Neutrophil (primary cell): Measurements from ENCODE around the gene ELN.

Experiments used
- H3K27ac ChIP-seq: fragments of 200-600 bp; sonication (generic); 2 replicates; pipeline ENCODE4 v1.5.1; 2016; ENCODE audit warnings: mild to moderate bottlenecking, moderate library complexity
- H3K27me3 ChIP-seq: fragments of 200-600 bp; sonication (generic); 2 replicates; pipeline ENCODE4 v1.6.0; 2016; ENCODE audit warnings: mild to moderate bottlenecking
- H3K36me3 ChIP-seq: fragments of 200-600 bp; sonication (generic); 2 replicates; pipeline ENCODE4 v1.5.1; 2017
- H3K4me1 ChIP-seq, 2 experiments: fragments of 200-600 bp in 1 of 2; sonication (generic) in 1 of 2; 1 replicate in 1 of 2; 2 replicates in 1 of 2; pipeline versions ENCODE4 v1.5.1 to v1.6.1; 2013 to 2016; ENCODE audit warnings: low read depth in 1 of 2, low read length in 1 of 2, mild to moderate bottlenecking in 1 of 2, moderate library complexity in 1 of 2; ENCODE audit not compliant: control insufficient read depth in 1 of 2, insufficient read depth in 1 of 2
- H3K4me3 ChIP-seq, 2 experiments: fragments of 200-600 bp in 1 of 2; sonication (generic) in 1 of 2; 1 replicate in 1 of 2; 2 replicates in 1 of 2; pipeline ENCODE4 v1.5.1; 2013 to 2016; ENCODE audit warnings: low read depth in 1 of 2, low read length in 1 of 2, mild to moderate bottlenecking in 1 of 2, moderate library complexity in 1 of 2
- H3K9me3 ChIP-seq: fragments of 200-600 bp; sonication (generic); 2 replicates; pipeline ENCODE4 v1.5.1; 2016
- TF ChIP-seq, protein P1 (sequence below): fragments of 200-600 bp; sonication (generic); IDR thresholded peaks from 2 replicates; pipeline ENCODE4 v1.5.1; 2016; ENCODE audit warnings: antibody characterized with exemption

Gene ELN

DNA sequence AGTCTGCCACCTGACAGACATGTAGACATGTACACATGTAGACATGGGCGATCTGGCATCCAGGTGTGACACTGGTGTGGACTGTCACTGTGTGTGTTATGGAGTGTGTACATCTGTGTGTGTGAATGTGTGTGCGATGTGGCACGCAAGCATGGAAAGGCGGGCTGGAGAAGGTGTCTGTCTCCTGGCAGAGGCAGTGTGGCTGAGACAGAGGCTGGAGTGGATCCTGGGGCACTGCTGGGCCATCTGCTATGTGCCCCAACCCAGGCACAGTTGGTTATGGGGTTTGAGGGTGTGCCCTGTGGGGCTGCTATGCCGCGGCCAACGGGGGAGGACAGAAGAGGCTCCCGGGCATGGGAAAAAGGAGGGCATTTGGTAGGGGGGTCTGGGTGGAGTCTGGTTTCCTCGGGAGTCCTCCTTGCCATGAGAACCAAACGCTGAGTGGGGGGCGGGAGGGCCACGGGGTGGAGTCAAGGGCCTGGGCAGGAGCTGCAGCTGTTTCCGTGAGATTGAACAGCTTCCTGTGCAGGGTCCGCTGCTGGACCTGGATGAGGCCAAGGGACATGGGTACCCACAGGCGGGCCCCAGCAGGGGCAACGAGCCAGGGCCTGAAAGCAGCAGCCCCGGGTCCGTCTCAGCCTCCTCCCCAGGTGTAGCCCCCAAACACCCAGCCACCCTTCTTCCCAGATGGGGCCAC, 1.3 kb downstream of the ELN start:
- H3K27ac ChIP-seq, result no peak overlapping the region
- TF ChIP-seq, protein P1, sequence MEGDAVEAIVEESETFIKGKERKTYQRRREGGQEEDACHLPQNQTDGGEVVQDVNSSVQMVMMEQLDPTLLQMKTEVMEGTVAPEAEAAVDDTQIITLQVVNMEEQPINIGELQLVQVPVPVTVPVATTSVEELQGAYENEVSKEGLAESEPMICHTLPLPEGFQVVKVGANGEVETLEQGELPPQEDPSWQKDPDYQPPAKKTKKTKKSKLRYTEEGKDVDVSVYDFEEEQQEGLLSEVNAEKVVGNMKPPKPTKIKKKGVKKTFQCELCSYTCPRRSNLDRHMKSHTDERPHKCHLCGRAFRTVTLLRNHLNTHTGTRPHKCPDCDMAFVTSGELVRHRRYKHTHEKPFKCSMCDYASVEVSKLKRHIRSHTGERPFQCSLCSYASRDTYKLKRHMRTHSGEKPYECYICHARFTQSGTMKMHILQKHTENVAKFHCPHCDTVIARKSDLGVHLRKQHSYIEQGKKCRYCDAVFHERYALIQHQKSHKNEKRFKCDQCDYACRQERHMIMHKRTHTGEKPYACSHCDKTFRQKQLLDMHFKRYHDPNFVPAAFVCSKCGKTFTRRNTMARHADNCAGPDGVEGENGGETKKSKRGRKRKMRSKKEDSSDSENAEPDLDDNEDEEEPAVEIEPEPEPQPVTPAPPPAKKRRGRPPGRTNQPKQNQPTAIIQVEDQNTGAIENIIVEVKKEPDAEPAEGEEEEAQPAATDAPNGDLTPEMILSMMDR, result no peak
- H3K9me3 ChIP-seq, result no peaks in the 10 kb centered on the region
- H3K4me1 ChIP-seq, result no peaks in the 10 kb centered on the region
- H3K36me3 ChIP-seq, result no peaks in the 10 kb centered on the region
- H3K4me3 ChIP-seq, result no peak overlapping the region
- peaks cover 86% of the 10 kb centered on the region for H3K27me3 ChIP-seq

DNA sequence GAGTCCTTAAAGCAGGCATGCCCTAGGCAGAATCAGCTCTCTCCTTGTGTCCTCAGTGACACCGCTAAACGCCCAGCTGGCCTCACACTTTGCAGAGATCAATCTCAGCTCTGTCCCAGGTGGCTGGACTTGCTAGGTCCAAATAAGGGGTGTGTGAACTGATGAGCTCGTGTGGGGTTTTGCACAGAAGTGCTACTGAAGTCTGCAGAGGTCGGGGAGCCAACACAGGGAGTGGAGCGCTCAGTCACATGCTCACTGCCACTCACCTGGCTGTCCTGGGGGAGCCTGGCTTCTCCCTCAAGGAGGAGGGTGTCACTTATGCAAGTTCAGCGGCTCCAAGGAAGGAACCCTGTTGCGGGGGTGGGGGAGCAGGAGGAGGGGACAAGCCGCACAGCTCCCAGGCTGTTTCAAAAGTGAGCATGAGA, 2.0 kb downstream of the ELN start:
- H3K4me3 ChIP-seq, result no peak overlapping the region
- H3K27ac ChIP-seq, result no peak overlapping the region
- H3K36me3 ChIP-seq, result no peaks in the 10 kb centered on the region
- no peaks in the 10 kb centered on the region for H3K9me3 ChIP-seq
- peaks cover 79% of the 10 kb centered on the region for H3K27me3 ChIP-seq
- no peaks in the 10 kb centered on the region for H3K4me1 ChIP-seq
- TF ChIP-seq, protein P1, result no peak

DNA sequence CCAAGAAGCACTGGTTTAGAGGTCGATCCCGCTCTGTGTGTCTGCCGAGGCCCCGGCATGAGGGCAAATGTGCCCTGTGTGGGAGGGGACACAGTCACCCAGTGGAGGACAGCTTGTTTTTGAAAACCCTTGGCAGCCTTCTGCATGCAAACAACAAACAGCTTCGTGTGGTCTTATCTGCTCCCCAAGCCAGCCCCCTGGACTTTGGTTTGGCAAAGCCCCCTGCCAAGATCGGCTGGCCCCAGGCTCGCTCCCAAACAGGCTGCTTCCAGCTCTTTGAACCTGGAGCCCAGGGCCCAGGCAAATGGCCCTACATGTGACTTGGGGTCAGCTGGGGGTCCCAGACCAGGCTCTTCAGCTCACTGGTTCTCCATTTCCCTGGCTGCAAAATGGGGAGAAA, 2.9 kb downstream of the ELN start:
- no peak overlapping the region for H3K4me3 ChIP-seq
- TF ChIP-seq, protein P1, result no peak
- no peaks in the 10 kb centered on the region for H3K36me3 ChIP-seq
- H3K27ac ChIP-seq, result no peak overlapping the region
- no peaks in the 10 kb centered on the region for H3K4me1 ChIP-seq
- peaks cover 70% of the 10 kb centered on the region for H3K27me3 ChIP-seq
- no peaks in the 10 kb centered on the region for H3K9me3 ChIP-seq

DNA sequence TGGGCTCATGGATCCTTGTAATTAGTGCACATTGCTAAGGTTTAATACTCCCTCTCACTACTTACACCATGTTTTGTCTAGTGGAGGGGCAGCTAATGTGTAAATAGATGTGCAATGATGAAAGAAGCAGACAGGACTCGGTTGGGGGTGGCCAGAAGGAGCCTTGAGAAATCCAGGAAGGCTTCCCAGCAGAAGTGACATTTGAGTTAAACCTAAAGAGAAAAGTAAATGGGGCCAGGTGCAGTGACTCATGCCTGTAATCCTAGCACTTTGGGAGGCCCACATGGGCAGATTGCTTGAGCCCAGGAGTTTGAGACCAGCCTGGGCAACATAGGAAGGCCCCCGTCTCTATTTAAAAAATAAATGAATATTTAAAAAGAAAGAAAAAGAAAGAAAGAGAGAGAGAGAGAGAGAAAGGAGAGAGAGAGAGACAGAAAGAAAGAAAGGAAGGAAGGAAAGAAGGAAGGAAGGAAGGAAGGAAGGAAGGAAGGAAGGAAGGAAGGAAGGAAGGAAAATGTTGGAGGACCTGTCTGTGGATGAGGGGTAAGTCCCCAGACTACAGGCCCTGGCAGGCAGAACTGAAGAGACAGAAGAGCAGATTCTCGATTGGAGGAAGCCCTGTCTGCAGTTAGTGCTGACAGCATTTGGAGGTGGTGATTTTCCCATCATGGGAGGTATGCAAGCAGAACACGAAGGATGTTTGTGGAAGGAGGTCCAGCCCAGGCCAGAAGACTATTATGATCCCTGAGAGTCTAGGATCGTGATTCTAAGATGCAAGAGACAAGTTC, 3.6 kb downstream of the ELN start:
- Histone ChIP-seq H3K36me3 (no peaks in the 10 kb centered on the region), H3K9me3 (no peaks in the 10 kb centered on the region), H3K27me3 (peaks cover 63% of the 10 kb centered on the region), H3K4me3 (no peak overlapping the region), H3K4me1 (no peaks in the 10 kb centered on the region), H3K27ac (no peak overlapping the region)
- TF ChIP-seq, protein P1, result no peak

DNA sequence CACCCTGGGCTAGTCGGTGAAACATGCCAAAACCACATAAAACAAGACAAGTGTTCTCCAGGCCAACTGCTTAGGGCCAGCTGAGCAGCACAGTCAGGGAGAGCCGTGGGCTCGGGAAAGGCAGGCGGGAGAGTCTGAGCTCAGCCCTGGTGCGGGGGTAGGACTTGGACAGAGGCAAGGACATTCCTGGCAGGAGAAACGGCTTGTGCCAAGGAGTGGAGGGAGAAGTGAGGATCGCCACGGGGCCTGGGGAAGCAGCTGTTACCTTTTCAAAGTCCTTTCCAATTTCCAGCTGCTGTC, 4.2 kb downstream of the ELN start:
- H3K27ac ChIP-seq, result no peak overlapping the region
- no peaks in the 10 kb centered on the region for H3K9me3 ChIP-seq
- H3K4me1 ChIP-seq, result no peaks in the 10 kb centered on the region
- TF ChIP-seq, protein P1, result no peak
- H3K4me3 ChIP-seq, result no peak overlapping the region
- H3K27me3 ChIP-seq, result peaks cover 57% of the 10 kb centered on the region
- no peaks in the 10 kb centered on the region for H3K36me3 ChIP-seq
